ENCODE data around the gene ASTN2. TPM values are rescaled to one million over a fixed set of nuclear protein-coding genes. Genes with fewer than 3 reads are reported as not detected.

Gene ASTN2
- total RNA-seq, 2 experiments from 2014 or later = 1.7 to 4.2 TPM

- intact Hi-C loops (cut with micrococcal nuclease; ENCODE audit: unreplicated experiment) = no loop called here
- H3K4me1 ChIP-seq (ENCODE audit: insufficient read depth, low read length, poor library complexity, severe bottlenecking) = no peaks in the 10 kb centered on the region
- no peak overlapping the region for H3K27ac ChIP-seq (ENCODE audit: low read depth, low read length, poor library complexity, severe bottlenecking)
- no peak overlapping the region for H3K4me3 ChIP-seq (ENCODE audit: low read depth, low read length, poor library complexity, severe bottlenecking)
- H4K20me1 ChIP-seq (ENCODE audit: insufficient read depth, low read length) = no peaks in the 10 kb centered on the region
- H2AFZ ChIP-seq (ENCODE audit: low read length) = no peak overlapping the region
- no peaks in the 10 kb centered on the region for H3K9me3 ChIP-seq (ENCODE audit: low read length)
- BruUV-seq (replicated peaks) = no TSS peak
- TF ChIP-seq EZH2phosphoT487 (IDR thresholded peaks at IDR 0.05; ENCODE audit: borderline replicate concordance, low read depth, low read length) (no peak), CTCF (conservative IDR thresholded peaks at IDR 0.05; ENCODE audit: low read length) (no peak)
- DNase-seq (ENCODE audit: low spot score) = no peak
- no peak overlapping the region for H3K4me2 ChIP-seq (ENCODE audit: low read length)
- CTCF ChIA-PET (ENCODE audit: unreplicated experiment) = no interaction called here
- H3K9me2 ChIP-seq (ENCODE audit: insufficient read depth, low read length) = no peaks in the 10 kb centered on the region
- POLR2A ChIA-PET = no interaction called here
- no peaks in the 10 kb centered on the region for H3K79me2 ChIP-seq (ENCODE audit: insufficient read depth, low read depth, low read length)
- H3K36me3 ChIP-seq (ENCODE audit: insufficient read depth, low read length) = no peaks in the 10 kb centered on the region
Measured at GRCh38 chr9:117359910-117360309, 54.9 kb downstream of the ASTN2 start.

GRCh38 chr9:117355542-117355941 lies 59.3 kb downstream of the ASTN2 start:
- ChIA-PET POLR2A (no interaction called here), CTCF (ENCODE audit: unreplicated experiment) (no interaction called here)
- no peak for TF ChIP-seq EZH2phosphoT487 (IDR thresholded peaks at IDR 0.05; ENCODE audit: borderline replicate concordance, low read depth, low read length)
- H3K27ac ChIP-seq (ENCODE audit: low read depth, low read length, poor library complexity, severe bottlenecking) = no peak overlapping the region
- no peaks in the 10 kb centered on the region for H3K9me2 ChIP-seq (ENCODE audit: insufficient read depth, low read length)
- H2AFZ ChIP-seq (ENCODE audit: low read length) = no peak overlapping the region
- no peaks in the 10 kb centered on the region for H3K4me1 ChIP-seq (ENCODE audit: insufficient read depth, low read length, poor library complexity, severe bottlenecking)
- intact Hi-C loops (cut with micrococcal nuclease; ENCODE audit: unreplicated experiment) = no loop called here
- H3K4me3 ChIP-seq (ENCODE audit: low read depth, low read length, poor library complexity, severe bottlenecking) = no peak overlapping the region
- DNase-seq (ENCODE audit: low spot score) = no peak
- H3K36me3 ChIP-seq (ENCODE audit: insufficient read depth, low read length) = no peaks in the 10 kb centered on the region
- H4K20me1 ChIP-seq (ENCODE audit: insufficient read depth, low read length) = no peaks in the 10 kb centered on the region
- no peaks in the 10 kb centered on the region for H3K79me2 ChIP-seq (ENCODE audit: insufficient read depth, low read depth, low read length)
- H3K9me3 ChIP-seq (ENCODE audit: low read length) = no peaks in the 10 kb centered on the region
- BruUV-seq (replicated peaks) = no TSS peak
- H3K4me2 ChIP-seq (ENCODE audit: low read length) = no peak overlapping the region

- BruUV-seq (replicated peaks) = no TSS peak
- ChIA-PET CTCF (ENCODE audit: unreplicated experiment) (no interaction called here), POLR2A (no interaction called here)
- no peak overlapping the region for H3K4me3 ChIP-seq (ENCODE audit: low read depth, low read length, poor library complexity, severe bottlenecking)
- no peak for DNase-seq (ENCODE audit: low spot score)
- H3K4me1 ChIP-seq (ENCODE audit: insufficient read depth, low read length, poor library complexity, severe bottlenecking) = no peaks in the 10 kb centered on the region
- H3K4me2 ChIP-seq (ENCODE audit: low read length) = no peak overlapping the region
- intact Hi-C loops (cut with micrococcal nuclease; ENCODE audit: unreplicated experiment) = no loop called here
- no peaks in the 10 kb centered on the region for H3K9me3 ChIP-seq (ENCODE audit: low read length)
- no peaks in the 10 kb centered on the region for H4K20me1 ChIP-seq (ENCODE audit: insufficient read depth, low read length)
- no peak overlapping the region for H2AFZ ChIP-seq (ENCODE audit: low read length)
- TF ChIP-seq CTCF (conservative IDR thresholded peaks at IDR 0.05; ENCODE audit: low read length) (no peak), EZH2phosphoT487 (IDR thresholded peaks at IDR 0.05; ENCODE audit: borderline replicate concordance, low read depth, low read length) (no peak)
- H3K9me2 ChIP-seq (ENCODE audit: insufficient read depth, low read length) = no peaks in the 10 kb centered on the region
- H3K27ac ChIP-seq (ENCODE audit: low read depth, low read length, poor library complexity, severe bottlenecking) = no peak overlapping the region
- no peaks in the 10 kb centered on the region for H3K79me2 ChIP-seq (ENCODE audit: insufficient read depth, low read depth, low read length)
- H3K36me3 ChIP-seq (ENCODE audit: insufficient read depth, low read length) = no peaks in the 10 kb centered on the region
Measured at GRCh38 chr9:117354997-117355396, 59.9 kb downstream of the ASTN2 start.
